T-helper 1 cell treated with Interleukin-12 subunit alpha and Interleukin-12 subunit beta and Interleukin-4 antibody, amounts not matched to agents 30 ng/mL and 1 ng/mL, for 36 hours (primary cell): ENCODE results near the gene FAM120AOS. TPM values are rescaled to one million over a fixed set of nuclear protein-coding genes. Genes with fewer than 3 reads are reported as not detected.

ENCODE experiments used
- intact Hi-C: fragments of 100-400 bp; cut with micrococcal nuclease; formaldehyde crosslinking; loops from one replicate; pipeline ENCODE4 v1.15.1; 2024
- total RNA-seq: library from RNA; stranded (reverse); gene quantifications from 2 replicates; pipeline ENCODE4 v1.2.3, GENCODE V29; 2022

The FAM120AOS gene
- total RNA-seq, 1 donor from 2014 or later, result 40.7 TPM

- intact Hi-C loops, result no loop called here
Measured at GRCh38 chr9:93467462-93467861, 14.1 kb upstream of the FAM120AOS start.

- intact Hi-C loops, result no loop called here
Measured at GRCh38 chr9:93467062-93467416, 13.7 kb upstream of the FAM120AOS start.

DNA sequence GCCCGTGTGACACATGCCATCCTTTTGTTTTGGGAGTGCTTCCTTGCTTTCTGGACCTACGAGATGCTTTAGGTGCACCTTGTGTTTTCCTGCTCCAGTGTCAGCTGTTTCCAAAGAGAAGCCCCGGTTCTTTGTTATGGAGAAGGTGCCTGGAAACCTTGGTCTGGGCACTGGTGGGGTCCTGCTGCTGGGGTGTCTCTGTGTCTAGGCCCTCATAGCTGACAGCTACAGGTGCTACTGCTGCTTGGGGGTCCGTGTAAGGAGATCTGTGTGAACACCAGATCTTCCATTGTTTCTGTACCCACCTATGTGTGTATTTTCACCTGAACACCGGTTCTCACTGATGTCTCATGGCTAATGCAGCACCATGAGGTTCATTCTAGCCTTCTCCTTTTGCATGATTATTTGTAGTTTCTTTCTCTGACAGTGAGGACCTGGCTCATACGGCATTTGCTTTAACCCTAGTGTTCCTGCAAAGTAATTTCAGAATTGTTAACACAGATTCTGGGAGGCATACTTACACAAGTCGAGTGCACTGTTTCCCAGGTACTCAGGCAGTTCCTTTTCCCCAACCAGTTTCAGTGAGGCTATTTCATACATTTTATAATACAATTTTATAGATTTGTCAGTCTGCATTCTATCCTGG lies 13.2 kb upstream of the FAM120AOS start:
- intact Hi-C loops, result no loop called here

GRCh38 chr9:93465855-93466254 lies 12.5 kb upstream of the FAM120AOS start:
- intact Hi-C loops, result loop anchor here (2.0 kb wide), 1 partner anchor 35 kb away; no protein-coding TSS in a partner anchor

- intact Hi-C loops, result loop anchor here (2.0 kb wide), 1 partner anchor 36 kb away; no protein-coding TSS in a partner anchor
Measured at GRCh38 chr9:93464876-93465275, 11.5 kb upstream of the FAM120AOS start.

GRCh38 chr9:93464395-93464794 lies 11.0 kb upstream of the FAM120AOS start:
- intact Hi-C loops, result loop anchor here (2.0 kb wide), 1 partner anchor 36 kb away; no protein-coding TSS in a partner anchor

DNA sequence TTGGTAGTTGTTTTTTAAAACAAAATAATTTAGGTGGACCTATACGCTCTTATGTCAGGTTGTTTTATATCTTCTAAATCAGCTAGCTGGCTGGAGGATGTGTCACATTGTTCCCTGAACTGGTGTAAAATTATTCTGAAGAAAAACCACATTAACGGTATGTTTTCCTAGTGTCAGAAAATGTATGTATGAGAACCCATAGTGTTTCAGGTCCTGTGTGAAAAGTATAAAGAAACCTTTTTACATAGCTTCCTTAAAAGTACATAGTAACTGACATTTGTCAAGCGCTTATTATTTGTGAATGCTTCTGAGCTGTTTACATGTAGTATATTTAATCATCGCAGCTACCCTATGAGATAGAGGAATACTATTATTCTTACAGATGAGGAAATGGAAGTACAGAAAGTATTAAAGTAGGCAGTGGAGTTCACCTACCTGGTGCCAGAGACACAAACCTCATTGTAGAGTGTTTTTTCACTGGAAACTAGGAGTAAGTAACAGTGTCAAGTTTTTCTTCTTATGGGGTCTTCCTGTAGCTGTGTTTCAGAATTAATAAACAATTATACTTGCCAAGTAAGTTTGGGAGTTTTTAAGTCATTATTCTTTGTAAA lies 10.4 kb upstream of the FAM120AOS start:
- intact Hi-C loops, result loop anchor here (1.0 to 2.0 kb wide), 2 partner anchors 10 to 37 kb away; partner anchors contain the start of gene FAM120AOS

GRCh38 chr9:93461821-93462220 lies 8.4 kb upstream of the FAM120AOS start:
- intact Hi-C loops, result no loop called here

GRCh38 chr9:93461414-93461743 lies 8.0 kb upstream of the FAM120AOS start:
- intact Hi-C loops, result no loop called here

DNA sequence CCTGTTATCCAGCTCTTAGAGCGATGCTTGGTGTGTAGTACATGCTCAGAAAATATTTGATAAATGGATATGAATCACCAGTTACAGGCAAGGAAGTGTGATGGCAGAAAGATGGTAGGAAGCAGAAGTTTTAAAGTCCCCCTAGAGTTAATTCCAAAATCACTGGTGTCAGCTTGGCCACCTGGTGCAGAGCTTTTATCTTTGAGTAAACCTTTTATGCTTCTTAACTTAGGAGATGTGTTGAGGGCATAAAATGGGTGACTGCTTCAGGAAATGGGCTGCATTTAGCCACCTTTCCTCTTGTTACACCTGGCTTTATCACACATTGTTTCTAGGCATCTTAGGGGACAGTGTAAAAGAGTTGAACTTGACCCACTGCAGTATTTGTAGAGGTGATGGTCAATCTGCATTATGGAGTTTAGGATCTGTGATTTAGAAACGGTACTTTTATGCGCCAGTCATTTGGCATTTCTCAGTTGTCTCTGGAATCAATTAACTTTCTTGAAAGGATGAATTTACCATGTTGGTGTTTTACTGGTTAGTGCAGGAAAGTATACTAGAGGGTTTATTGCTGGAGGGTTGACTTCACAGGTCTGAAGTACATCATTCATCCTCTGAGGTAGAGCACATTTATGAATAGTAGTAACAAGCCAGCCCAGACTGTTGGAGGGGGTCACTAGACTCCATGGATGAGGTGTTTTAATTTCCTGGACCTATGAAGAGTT lies 7.5 kb upstream of the FAM120AOS start:
- intact Hi-C loops, result no loop called here

DNA sequence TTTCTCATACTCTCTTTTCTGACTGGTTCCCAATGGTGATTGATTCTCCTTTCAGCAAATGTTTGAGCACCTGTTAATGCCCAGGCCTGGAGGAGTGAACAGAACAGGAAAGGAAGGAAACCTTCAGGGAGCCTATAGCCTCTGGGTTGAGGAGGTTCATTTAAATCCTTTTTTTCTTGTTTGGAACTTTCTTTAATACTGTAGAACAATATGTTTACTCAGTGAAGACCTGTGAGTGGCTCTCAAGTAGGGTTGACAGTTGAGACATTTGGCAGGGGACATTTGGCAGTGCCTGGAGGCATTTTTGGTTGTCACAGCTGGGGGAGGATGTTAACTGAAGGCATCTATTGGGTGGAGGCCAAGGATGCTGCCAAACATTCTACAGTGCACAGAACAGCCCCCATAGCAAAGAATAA lies 6.1 kb upstream of the FAM120AOS start:
- intact Hi-C loops, result loop anchor here (10.0 kb wide), 1 partner anchor 325 kb away; the partner anchor contains the start of gene NINJ1

DNA sequence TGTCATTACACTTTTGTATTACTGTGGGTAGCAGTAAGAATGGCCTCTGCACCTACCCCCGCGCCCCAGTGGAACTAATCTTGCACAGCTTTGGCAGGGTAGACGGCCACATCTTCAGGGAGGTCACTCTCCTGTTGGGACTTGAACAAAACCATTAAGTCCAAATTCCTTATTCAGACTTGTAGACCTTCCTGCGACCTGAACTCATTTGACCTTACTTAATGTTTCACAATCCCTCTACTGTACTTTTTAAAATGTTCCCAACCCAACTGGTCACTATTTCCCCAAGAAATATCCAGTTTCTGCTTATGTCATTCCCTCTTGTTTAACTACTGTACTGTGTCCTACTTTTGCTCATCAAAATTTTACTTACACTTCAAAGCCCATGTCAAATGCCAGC lies 5.3 kb upstream of the FAM120AOS start:
- intact Hi-C loops, result loop anchor here (10.0 kb wide), 1 partner anchor 324 kb away; the partner anchor contains the start of gene NINJ1

GRCh38 chr9:93457006-93457405 lies 3.6 kb upstream of the FAM120AOS start:
- intact Hi-C loops, result loop anchor here (10.0 kb wide), 1 partner anchor 322 kb away; the partner anchor contains the start of gene NINJ1

DNA sequence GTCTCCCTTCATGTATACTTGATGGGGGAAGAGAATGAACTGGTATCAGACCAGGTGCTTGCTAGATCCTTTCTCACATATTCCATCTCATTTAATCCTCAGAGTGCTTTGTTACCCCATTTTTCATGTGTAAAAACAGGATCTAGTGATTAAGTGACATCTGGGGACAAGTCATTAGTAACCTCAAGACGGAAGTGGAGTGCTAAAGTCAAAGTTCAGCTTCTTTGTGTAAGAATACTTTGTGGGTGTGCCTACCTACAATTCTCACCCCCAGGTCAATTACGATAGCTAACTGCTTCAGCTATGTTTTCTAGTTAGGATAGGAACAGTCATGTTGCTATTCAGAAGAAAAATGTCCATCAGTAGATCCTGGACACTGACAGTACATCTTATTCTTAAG lies 3.1 kb upstream of the FAM120AOS start:
- intact Hi-C loops, result loop anchor here (10.0 kb wide), 1 partner anchor 322 kb away; the partner anchor contains the start of gene NINJ1

DNA sequence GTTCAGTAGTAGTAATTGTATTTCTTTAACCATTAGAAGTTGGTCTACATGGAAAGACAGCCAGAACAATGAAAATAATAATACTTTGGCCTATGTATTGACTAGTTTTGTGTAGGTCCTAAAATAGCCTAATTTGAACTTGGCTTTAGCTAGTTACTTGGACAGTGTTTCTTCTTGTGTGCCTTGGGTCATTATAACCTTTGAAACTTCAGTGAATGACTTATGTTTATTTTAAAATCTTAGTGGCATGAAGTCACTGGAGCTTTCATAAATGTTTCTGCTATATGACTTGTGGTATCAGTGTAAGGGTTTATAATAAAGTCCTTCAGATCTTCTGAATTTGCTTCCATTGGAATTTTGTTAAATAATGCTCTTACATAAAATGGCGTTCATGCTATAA lies 2.6 kb upstream of the FAM120AOS start:
- intact Hi-C loops, result loop anchor here (10.0 kb wide), 1 partner anchor 321 kb away; the partner anchor contains the start of gene NINJ1

DNA sequence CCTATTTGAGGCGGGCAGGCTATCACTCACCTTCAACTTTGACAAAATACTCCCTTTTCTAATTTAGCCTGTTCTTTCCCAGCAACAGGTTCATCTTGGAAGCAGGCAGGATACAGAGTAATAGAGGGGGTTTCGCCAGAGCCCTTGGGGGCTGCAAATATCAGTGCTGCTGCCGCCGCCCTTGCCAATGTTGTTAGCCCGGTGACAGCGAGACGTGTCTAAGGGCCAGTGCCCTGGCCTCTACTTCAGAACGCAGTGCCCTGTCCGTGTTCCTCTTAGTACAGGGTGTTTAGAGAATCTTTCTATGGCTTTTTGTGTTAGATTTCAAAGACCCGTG lies 703 bp downstream of the FAM120AOS start:
- intact Hi-C loops, result loop anchor here (1.0 to 10.0 kb wide), 14 partner anchors 11 to 1275 kb away; partner anchors contain the start of genes AOPEP, BICD2, CARD19 and IARS1

DNA sequence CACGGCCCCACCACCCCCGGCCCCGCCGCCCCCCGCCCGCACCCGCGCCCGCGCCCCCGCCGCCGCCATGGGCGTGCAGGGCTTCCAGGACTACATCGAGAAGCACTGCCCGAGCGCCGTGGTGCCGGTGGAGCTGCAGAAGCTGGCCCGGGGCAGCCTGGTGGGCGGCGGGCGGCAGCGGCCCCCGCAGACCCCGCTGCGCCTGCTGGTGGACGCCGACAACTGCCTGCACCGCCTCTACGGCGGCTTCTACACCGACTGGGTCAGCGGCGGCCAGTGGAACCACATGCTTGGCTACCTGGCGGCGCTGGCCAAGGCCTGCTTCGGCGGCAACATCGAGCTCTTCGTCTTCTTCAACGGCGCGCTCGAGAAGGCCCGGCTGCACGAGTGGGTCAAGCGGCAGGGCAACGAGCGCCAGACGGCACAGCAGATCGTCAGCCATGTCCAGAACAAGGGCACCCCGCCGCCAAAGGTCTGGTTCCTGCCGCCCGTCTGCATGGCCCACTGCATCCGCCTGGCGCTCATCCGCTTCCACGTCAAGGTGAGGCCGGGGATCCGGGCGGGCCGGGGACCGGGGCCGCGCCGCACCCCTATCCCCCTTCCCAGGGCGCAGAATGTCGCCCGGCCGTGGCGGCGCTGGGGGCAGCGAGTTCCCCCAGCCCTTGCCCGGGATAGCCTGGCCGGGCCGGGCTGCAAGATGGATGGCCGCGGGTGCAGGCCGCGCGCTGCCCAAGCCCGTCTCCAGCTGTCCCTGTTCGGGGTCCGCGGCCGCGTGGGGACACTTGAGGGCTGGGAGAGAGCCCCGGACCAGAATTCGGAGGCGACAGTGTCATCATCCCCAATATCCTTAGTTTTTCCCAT lies 1.3 kb downstream of the FAM120AOS start:
- intact Hi-C loops, result loop anchor here (1.0 to 10.0 kb wide), 12 partner anchors 295 to 1275 kb away; partner anchors contain the start of genes AOPEP, BICD2, IPPK and NINJ1

- intact Hi-C loops, result loop anchor here (1.0 to 10.0 kb wide), 9 partner anchors 294 to 1276 kb away; partner anchors contain the start of genes AOPEP, NINJ1, ZNF169 and ZNF484
Measured at GRCh38 chr9:93450945-93451815, 2.2 kb downstream of the FAM120AOS start, which contains the start of gene FAM120A. FAM120A (plus strand) TSS chr9:93451685; CDS start chr9:93451916, 231 bp downstream.

DNA sequence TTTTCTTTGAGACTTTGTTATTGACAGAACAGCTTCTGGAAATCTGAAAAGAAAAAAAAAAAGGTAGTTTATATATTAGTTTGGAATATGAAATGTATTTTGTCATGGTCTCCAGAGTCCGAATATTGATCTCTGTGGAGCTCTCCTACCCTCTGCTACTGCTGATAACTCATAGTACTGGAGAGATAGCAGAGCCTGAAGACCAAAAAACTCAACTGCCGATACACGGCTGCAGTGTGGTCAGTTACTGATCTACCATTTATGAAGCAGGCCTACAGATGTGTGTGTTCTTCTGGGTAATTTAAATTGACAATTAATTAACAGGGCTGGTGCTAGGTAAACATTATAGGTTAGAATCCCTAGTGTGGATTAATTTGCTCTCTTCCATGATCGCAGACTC lies 5.7 kb downstream of the FAM120AOS start:
- intact Hi-C loops, result no loop called here

- intact Hi-C loops, result no loop called here
Measured at GRCh38 chr9:93446073-93446472, 7.3 kb downstream of the FAM120AOS start.
